GM19351 (cell line): Measurements from ENCODE around the gene RTBDN.

Experiments used
- ATAC-seq: cut with Tn5 transposase; IDR thresholded peaks from one replicate; pipeline ENCODE4 v1.9.1; 2021; ENCODE audit warnings: mild to moderate bottlenecking, moderate library complexity; ENCODE audit not compliant: unreplicated experiment

RTBDN gene

GRCh38 chr19:12834566-12834943 is at the start of gene RTBDN:
Gene RTBDN, minus strand, starts transcription at chr19:12834579. Its CDS starts 4,600 bp downstream, at chr19:12829979.
- ATAC-seq: no peak

DNA sequence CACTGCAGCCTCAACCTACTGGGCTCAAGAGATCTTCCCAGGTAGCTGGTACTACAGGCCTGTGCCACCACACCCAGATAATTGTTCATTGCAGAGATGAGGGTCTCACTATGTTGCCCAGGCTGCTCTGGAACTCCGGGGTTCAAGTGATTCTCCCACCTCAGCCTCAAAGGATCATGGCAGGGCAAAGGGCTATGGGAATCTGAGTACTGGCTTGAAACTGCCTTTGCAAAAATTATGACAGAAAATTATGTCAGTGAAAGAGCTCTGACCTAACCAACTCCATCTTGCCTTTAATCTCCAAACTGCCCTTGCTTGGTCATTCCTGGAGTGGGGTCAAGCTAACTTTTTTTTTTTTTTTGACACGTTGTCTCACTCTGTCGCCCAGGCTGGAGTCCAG is 48.2 kb upstream of the RTBDN start:
- no peak for ATAC-seq

DNA sequence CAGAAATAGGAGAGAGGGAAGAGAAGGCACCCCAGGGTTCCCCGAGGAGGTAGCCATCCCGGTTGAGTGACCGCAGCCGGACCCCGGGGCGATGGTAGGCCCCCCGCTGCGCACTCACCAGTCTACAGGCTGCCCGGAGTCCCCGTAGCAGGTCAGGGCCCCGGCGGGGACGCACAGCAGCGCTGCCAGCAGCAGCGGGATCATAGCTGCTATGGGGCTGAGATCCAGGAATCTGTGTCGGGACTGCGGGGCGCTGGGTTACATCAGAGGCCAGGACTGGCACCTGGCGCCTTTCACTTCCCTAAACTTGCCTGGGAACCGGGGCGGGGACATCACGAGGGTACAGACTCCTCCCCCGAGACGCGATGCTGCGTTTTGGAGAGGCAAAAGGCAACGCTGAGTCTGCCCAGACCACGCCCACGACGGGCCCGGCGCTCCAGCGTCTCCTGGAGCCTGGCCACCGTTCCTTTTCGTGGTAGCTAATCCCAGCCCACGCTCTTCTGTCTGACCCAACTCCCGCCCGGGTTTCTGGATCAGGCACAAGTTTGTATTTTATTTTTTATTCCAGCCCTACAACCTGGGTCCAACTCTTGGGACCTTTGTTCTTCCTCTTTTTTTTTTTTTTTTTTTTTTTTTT is 46.9 kb upstream of the RTBDN start, which contains the start of gene DNASE2:
Gene DNASE2, minus strand, starts transcription at position 278 of the 637 bp plus-strand sequence. Its CDS starts 74 bp downstream, at position 204.
- peak; percentile 75 for ATAC-seq

DNA sequence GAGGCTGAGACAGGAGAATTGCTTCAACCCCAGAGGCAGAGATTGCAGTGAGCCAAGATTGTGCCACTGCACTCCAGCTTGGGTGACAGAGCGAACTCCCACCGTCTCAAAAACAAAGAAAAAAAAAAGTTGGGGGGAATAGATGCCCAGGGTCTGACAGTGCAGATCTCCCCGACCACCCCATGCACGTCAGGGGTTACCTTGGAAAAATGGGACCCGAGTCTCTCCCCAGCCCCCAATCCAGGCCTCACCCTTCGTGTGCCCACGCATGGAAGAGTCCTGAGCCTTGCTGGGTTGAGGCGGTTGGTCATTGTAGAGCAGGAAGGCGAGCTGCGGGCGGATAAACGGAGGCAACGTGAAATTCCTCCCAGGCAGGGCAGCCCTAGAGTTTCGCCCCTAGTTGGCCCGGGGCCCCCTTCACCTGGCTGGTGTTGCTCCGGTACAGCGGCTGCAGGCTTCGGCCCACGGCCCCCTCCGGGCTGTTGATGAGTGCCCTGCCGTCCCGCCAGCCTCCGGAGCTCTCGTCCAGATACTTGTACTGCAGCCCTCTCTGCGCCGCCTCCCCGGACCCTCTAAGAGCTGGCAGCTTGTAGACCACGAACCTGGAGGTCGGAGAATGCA is 46.3 kb upstream of the RTBDN start:
- no peak for ATAC-seq

DNA sequence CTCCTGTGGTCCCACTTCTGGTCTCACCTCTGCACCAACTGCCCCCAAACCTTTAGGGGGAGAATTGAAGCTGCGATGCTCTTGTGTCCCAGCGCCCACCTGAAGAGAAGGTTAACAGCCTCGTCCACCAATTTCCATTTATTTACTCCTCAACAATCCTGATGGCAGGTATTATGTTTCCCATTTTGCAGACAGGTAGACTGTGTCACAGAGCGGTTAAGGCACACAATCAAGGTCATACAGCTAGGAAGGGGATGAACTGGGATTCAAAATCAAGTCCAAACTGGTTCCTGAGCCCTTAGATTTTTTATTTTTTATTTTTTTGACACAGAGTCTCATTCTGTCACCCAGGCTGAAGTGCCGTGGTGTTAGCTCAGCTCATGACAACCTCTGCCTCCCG is 40.7 kb upstream of the RTBDN start:
- ATAC-seq: no peak

- ATAC-seq: no peak
Observed at GRCh38 chr19:12873891-12874745, 39.7 kb upstream of the RTBDN start.

DNA sequence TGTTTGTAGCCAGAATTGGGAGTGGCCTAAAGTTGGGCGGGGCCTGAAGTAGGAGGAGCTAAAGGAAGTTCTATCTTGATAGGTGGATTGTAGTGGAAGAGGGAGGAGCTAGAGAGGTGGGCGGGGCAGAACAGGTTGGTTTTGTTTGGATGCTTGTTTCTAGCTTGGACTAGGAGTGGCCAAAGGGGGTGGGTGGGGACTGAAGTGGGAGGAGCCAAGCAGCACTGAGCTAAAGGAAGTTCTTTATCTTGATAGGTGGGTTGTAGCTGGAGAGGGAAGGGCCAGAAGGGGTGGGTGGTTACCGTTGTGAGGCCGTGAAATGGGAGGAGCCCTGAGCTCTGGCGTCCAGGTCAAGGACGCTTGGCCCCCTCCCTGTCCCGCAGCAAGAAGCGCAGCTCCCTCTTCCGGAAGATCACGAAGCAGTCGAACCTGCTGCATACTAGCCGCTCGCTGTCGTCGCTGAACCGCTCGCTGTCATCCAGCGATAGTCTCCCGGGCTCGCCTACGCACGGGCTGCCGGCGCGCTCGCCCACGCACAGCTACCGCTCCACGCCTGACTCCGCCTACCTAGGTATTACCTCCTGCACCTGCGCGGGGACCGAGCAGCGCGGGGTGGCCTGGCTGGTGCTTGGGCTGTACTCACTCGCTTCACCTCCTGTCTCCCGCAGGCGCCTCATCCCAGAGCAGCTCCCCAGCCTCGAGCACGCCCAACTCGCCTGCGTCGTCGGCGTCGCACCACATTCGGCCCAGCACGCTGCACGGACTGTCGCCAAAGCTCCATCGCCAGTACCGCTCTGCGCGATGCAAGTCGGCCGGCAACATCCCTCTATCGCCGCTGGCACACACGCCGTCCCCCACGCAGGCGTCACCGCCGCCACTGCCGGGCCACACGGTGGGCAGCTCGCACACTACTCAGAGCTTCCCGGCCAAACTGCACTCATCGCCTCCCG is 38.8 kb upstream of the RTBDN start:
- ATAC-seq: no peak

DNA sequence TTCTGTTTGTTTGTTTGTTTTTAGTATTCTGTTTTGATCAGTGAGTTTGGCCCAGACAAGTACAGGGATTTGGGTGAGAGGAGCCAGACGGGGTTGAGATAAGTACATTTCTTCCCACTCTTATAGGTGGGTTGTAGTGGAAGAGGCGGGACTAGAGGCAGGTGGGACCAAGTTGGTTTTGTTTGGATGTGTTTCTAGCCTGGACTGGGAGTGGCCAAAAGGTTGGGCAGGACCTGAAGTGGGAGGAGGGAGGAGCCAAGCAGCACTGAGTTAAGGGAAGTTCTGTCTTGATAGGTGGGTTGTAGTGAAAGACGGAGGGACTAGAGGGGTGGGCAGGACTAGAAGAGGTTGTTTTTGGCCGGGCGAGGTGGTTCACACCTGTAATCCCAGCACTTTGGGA is 37.9 kb upstream of the RTBDN start:
- ATAC-seq: no peak

GRCh38 chr19:12871681-12872080 is 37.3 kb upstream of the RTBDN start:
- ATAC-seq: no peak

DNA sequence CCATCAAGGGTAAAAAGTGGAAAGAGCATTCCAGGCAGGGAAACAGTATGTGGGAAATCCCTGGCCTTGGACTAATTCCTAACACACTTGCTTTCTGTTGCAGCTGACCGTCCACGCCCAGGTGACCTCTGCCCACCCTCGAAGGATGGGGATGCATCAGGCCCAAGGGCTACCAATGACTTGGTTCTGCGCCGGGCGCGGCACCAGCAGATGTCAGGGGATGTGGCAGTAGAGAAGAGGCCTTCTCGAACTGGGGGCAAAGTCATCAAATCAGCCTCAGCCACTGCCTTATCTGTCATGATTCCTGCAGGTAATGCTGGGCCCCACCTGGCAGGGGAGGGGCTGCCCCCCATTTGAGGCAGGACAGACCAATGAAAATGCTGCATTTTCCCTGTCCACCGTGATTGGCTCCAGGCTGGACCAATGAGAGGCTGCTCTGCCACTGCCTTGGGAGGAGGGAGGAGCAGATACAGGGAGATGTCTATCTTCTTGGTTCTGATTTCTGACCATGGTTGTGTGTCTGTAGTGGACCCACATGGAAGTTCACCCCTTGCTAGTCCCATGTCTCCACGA is 34.2 kb upstream of the RTBDN start:
- ATAC-seq: no peak

GRCh38 chr19:12867120-12868099 is 33.0 kb upstream of the RTBDN start:
- no peak for ATAC-seq

DNA sequence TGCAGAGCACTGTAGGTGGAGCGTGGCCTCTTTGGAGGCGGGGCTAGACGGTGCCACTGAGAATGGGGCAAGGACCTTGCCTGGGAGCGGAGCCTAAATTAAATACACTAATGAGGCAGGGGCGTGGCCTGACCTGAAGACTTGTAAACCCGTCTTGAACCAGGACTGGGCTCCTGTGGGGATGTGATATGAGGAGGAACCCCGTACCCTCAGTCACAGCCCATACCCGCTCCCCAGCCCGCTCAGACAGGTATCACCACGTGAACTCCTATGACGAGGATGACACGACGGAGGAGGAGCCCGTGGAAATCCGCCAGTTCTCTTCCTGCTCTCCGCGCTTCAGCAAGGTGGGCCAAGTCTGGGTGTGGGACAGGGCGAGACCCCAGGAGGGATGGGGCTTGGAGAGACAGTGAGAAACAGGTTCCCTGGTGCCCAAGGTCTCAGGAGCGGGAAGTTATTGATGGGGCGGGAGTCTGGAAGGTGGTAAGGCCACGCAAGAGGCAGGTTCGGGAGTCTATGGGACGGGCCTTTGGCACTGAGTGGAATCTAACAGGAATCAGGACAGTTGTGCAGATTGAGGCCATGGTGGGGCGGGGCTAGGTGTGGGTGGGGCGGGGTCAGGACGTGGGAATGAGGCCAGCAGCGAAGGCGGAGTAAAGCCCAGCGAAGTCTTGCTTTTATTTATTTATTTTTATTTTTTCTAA is 32.2 kb upstream of the RTBDN start:
- ATAC-seq: no peak

DNA sequence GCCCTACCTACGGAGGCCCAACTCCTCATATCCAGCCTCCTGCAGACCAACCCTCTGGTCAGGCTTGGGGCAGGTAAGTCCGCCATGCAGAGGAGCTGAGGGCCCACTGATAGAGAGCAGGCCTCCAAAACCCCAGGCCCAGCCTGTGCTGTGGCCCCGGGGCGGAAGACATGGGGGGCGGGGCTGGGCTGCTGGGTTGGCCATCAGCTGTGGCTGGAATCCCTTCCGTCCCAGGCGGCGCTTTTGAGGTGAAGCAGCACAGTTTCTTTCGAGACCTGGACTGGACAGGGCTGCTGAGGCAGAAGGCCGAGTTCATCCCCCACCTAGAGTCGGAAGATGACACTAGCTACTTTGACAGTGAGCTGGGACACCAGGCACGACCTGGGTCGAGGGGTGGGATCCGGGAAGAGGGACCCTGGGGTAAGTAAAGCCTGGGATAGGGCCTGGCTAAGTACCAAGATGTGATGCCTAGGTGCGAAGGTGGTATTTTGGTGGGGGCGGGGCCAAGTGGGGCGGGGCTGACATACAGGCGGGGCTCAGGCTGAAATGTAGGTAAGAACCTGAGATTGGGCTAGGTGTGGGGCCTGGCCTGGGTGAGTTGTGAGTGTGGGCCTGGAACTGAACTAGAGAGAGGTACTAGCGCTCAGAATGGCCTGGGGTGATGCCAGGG is 31.5 kb upstream of the RTBDN start:
- no peak for ATAC-seq

DNA sequence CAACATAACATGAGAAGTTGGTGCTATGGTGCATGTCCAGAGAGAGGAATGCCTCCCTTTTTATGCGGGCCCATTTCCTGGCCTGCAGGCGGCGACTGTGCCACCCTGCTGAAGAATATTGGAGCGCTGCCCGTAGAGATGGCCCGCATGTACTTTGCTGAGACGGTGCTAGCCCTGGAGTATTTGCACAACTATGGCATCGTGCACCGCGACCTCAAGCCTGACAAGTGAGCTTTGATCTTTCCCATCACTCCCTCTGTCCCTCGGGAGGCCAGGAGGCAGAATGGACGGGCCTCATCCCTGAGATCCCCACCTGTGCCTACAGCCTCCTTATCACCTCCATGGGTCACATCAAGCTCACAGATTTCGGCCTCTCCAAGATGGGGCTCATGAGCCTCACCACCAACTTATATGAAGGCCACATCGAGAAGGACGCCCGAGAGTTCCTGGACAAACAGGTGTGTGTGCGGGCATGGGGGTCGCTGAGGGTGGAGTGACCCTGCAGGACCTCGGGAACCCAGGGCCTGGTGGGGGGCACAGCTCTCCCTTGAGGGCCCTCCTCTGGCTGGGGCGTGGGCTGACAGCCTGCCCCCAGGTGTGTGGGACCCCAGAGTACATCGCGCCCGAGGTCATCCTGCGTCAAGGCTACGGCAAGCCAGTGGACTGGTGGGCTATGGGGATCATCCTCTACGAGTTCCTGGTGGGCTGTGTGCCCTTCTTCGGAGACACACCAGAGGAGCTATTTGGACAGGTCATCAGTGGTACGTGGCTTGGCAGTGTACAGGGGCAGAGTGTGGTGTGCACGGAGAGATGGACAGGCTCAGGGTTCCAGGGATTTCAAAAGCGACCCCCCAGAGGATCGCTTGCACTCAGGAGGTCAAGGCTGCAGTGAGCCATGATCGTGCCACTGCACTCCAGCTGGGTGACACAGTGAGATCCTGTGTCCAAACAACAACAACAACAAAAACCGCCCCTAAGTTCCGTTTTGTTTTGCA is 30.6 kb upstream of the RTBDN start:
- ATAC-seq: no peak

- no peak for ATAC-seq
Observed at GRCh38 chr19:12864143-12864542, 29.8 kb upstream of the RTBDN start.

- no peak for ATAC-seq
Observed at GRCh38 chr19:12859546-12859945, 25.2 kb upstream of the RTBDN start.
